Upper lobe of left lung (tissue), 6 donors: ENCODE data around the gene EFNA5. TPM values are rescaled to one million over a fixed set of nuclear protein-coding genes. Genes with fewer than 3 reads are reported as not detected.

Source experiments
- ATAC-seq, 2 donors: fragments of 200-7000 bp; cut with Tn5 transposase; one replicate each; pipeline ENCODE4 v1.9.1; 2022; ENCODE audit warnings: mild to moderate bottlenecking in 2 of 2, moderate library complexity in 2 of 2; ENCODE audit not compliant: low FRiP score in 2 of 2
- DNase-seq, 2 donors: peaks; one replicate each; pipeline ENCODE4 v3.0.0-alpha.2; 2019 to 2020
- H3K27ac ChIP-seq, 4 donors: fragments of 200-600 bp; sonication (generic); one replicate each; pipeline ENCODE4 v1.5.1; 2016 to 2019
- H3K27me3 ChIP-seq, 4 donors: fragments of 200-600 bp; sonication (generic); one replicate each; pipeline ENCODE4 v1.5.1; 2017 to 2019
- H3K36me3 ChIP-seq, 4 donors: fragments of 200-600 bp; sonication (generic); one replicate each; pipeline ENCODE4 v1.5.1; 2016 to 2019
- H3K4me1 ChIP-seq, 4 donors: fragments of 200-600 bp; sonication (generic); one replicate each; pipeline ENCODE4 v1.5.1; 2018 to 2019
- H3K4me3 ChIP-seq, 4 donors: fragments of 200-600 bp; sonication (generic); one replicate each; pipeline ENCODE4 v1.5.1; 2017 to 2019; ENCODE audit warnings: mild to moderate bottlenecking in 2 of 4, moderate library complexity in 1 of 4
- H3K9me3 ChIP-seq, 4 donors: fragments of 200-600 bp; sonication (generic); one replicate each; pipeline ENCODE4 v1.5.1; 2018 to 2019
- EP300 ChIP-seq, 4 donors: sonication (generic); formaldehyde crosslinking; IDR thresholded peaks; one replicate each; pipeline ENCODE4 v1.5.1; 2017; ENCODE audit warnings: antibody characterized with exemption in 4 of 4, control low read depth in 2 of 4
- POLR2A ChIP-seq, 4 donors: fragments of 450-650 bp; IDR thresholded peaks; one replicate each; pipeline ENCODE4 v1.5.1; 2016 to 2017; ENCODE audit warnings: antibody characterized with exemption in 4 of 4, mild to moderate bottlenecking in 2 of 4
- POLR2AphosphoS5 ChIP-seq, 2 donors: sonication (generic); formaldehyde crosslinking; IDR thresholded peaks; one replicate each; pipeline ENCODE4 v1.5.1; 2017; ENCODE audit warnings: antibody characterized with exemption in 2 of 2
- WGBS, 2 donors: methylation state at CpG; one replicate each; pipeline ENCODE4 v1.1.5; 2017 to 2018; 5-methylcytosine and 5-hydroxymethylcytosine counted together
- total RNA-seq, 6 donors: library from RNA; depleted of rRNA in 4 of 6; stranded (reverse); fragments of >200 nt in 4 of 6; gene quantifications; one replicate each; pipeline versions ENCODE4 v1.1.0 to v1.2.1, GENCODE V29; 2016 to 2021
- TF ChIP-seq, protein P1 (sequence below), 6 experiments: fragments of 450-650 bp in 4 of 6; fragments of 200-600 bp in 2 of 6; sonication (generic) in 2 of 6; IDR thresholded peaks; one replicate each; pipeline ENCODE4 v1.5.1; 2016 to 2019; ENCODE audit warnings: antibody characterized with exemption in 6 of 6
- donor health status: DM: no; HTN: no; CAD: no; lungs with moderate emphysema.
- donor health status: DM: no; HTN: yes; CAD: no; lungs with severe emphysema.

The EFNA5 gene
- total RNA-seq, 6 donors from 2014 or later, result 4.1 to 41.9 (median 7.3) TPM

DNA sequence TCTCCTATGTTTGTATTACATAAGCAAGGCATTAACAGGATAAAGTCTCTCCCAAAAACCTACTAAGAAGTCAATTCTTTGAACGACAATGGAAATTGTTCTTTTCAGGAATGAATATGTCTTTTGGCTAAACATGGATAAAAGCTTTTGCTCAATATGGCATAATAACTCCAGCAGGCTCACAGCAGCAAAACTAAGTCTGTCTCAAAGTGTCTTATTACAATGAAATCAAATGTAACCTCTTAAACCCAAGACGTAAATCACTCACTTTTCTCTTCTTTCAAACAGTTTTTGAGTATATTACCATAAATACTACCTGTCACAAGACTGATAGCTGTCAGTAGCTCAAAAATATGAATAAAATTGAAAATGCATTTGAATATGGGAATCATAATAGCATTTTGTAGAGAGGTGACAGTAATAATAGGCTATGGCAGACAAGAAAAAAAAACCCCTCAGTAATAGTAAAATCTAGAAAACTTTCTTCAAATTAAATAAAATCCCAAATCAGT lies 41.7 kb upstream of the EFNA5 start:
- Histone ChIP-seq H3K36me3 (no peaks in the 10 kb centered on the region), H3K4me1 (no peaks in the 10 kb centered on the region), H3K27me3 (no peaks in the 10 kb centered on the region), H3K9me3 (peaks cover 0 to 3% (median 0%) of the 10 kb centered on the region in 4 donors), H3K4me3 (no peak overlapping the region), H3K27ac (no peak overlapping the region)
- DNase-seq (no peak), ATAC-seq (no peak)
- WGBS, 2 donors, result 85 to 91% methylated on average over 2 of the region's 2 CpGs
- no peak for TF ChIP-seq POLR2AphosphoS5 (IDR thresholded peaks at IDR 0.05)
- TF ChIP-seq, protein P1, sequence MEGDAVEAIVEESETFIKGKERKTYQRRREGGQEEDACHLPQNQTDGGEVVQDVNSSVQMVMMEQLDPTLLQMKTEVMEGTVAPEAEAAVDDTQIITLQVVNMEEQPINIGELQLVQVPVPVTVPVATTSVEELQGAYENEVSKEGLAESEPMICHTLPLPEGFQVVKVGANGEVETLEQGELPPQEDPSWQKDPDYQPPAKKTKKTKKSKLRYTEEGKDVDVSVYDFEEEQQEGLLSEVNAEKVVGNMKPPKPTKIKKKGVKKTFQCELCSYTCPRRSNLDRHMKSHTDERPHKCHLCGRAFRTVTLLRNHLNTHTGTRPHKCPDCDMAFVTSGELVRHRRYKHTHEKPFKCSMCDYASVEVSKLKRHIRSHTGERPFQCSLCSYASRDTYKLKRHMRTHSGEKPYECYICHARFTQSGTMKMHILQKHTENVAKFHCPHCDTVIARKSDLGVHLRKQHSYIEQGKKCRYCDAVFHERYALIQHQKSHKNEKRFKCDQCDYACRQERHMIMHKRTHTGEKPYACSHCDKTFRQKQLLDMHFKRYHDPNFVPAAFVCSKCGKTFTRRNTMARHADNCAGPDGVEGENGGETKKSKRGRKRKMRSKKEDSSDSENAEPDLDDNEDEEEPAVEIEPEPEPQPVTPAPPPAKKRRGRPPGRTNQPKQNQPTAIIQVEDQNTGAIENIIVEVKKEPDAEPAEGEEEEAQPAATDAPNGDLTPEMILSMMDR (IDR thresholded peaks at IDR 0.05), result no peak
- TF ChIP-seq POLR2A (IDR thresholded peaks at IDR 0.05), result no peak
- no peak for TF ChIP-seq EP300 (IDR thresholded peaks at IDR 0.05)

DNA sequence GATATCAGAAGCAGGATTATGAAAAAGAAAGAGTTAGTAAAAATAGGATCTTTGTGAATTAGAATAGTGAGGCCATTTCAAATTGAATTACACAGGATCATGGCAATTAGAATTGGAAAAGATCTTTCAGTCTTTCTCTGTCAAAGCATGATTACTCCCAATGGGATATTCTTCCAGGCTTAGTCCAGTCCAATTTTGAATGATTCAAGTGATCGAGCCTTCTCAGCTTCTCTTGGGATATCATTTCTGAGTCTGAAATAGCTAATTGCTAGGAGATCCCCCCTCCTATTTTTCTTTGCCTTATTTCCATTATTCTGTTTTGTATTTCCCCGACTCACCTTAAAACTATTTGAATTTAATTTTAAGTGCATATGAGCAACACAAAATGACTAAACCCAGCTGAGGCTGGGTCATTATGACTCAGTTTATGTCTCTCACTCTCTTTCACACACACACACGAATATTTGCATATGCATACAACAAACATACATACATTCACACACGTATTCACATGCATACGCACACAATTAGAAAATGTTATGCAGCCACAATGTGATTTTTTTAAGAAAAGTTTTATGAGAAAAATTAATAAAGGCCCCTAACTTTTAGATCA lies 34.8 kb upstream of the EFNA5 start:
- DNase-seq (no peak), ATAC-seq (no peak)
- no peak overlapping the region for H3K27ac ChIP-seq
- H3K9me3 ChIP-seq, result peaks cover 0 to 3% (median 0%) of the 10 kb centered on the region in 4 donors
- 73 to 75% methylated on average over 5 of the region's 5 CpGs for WGBS, 2 donors
- H3K36me3 ChIP-seq, result no peaks in the 10 kb centered on the region
- no peaks in the 10 kb centered on the region for H3K27me3 ChIP-seq
- H3K4me3 ChIP-seq, result no peak overlapping the region
- TF ChIP-seq, protein P1 (IDR thresholded peaks at IDR 0.05), result no peak
- TF ChIP-seq POLR2A (IDR thresholded peaks at IDR 0.05), result no peak
- TF ChIP-seq EP300 (IDR thresholded peaks at IDR 0.05), result no peak
- no peak for TF ChIP-seq POLR2AphosphoS5 (IDR thresholded peaks at IDR 0.05)
- H3K4me1 ChIP-seq, result no peaks in the 10 kb centered on the region

DNA sequence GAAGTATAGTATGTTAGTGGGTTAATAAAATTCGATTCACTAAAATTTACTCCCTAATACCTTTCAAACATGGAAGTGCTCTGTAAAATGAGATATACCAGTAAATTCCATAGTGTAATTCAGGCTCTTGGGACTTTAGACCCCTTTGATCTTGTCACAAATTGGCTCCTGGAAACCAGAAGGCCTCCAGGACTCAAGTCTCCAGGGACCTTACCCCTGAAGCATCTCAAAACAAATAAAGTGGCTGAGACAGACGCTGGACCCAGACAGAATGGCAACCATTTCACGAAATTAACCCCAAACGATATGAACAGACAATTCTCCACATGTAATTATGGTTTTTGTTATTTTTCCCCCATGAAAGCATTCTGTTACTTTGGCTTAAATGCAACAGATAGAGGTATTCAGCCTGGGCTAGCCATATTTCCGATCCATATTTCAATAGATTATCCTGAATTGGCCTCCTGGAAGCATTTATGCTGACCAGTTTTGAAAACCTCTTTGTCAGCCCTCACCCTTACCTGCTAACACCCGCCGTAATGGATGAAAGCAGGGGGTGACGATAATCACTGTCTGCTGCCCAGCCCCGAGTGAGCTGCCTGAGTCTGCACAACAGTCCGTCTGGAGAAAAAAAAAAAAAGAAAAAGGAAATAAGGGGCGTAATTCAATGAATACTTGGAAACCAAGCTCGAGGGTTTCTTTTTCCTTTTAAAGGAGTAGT lies 34.1 kb upstream of the EFNA5 start:
- Histone ChIP-seq H3K27ac (no peak overlapping the region), H3K27me3 (no peaks in the 10 kb centered on the region), H3K36me3 (no peaks in the 10 kb centered on the region), H3K4me3 (no peak overlapping the region), H3K9me3 (peaks cover 0 to 3% (median 0%) of the 10 kb centered on the region in 4 donors), H3K4me1 (no peaks in the 10 kb centered on the region)
- DNase-seq (no peak), ATAC-seq (peak in 1 of 2 donors; percentile 50)
- 51 to 52% methylated on average over 12 of the region's 12 CpGs for WGBS, 2 donors
- TF ChIP-seq EP300 (IDR thresholded peaks at IDR 0.05) (no peak), POLR2AphosphoS5 (IDR thresholded peaks at IDR 0.05) (no peak), POLR2A (IDR thresholded peaks at IDR 0.05) (no peak)
- TF ChIP-seq, protein P1 (IDR thresholded peaks at IDR 0.05), result no peak

DNA sequence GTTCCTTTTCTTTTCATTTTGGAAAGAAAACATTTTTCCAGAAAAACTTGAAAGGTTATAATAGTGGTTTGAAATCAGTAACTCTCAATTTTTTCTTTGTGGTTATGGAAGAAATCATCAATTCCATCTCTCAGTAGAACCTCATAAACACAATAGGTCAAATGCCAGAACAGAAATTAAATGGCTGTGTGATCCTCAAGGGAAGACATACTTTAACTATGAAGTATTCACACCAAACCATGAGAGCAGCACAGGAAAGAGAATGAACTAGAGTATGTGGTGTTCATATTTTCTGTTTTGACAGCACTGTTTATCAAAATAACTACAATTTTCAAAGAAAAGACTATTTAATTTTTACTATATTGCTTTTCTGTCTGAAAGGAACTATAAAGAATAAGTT lies 29.7 kb upstream of the EFNA5 start:
- Histone ChIP-seq H3K27me3 (no peaks in the 10 kb centered on the region), H3K27ac (no peak overlapping the region), H3K9me3 (no peaks in the 10 kb centered on the region), H3K36me3 (no peaks in the 10 kb centered on the region), H3K4me3 (no peak overlapping the region), H3K4me1 (no peaks in the 10 kb centered on the region)
- peak in 1 of 2 donors; percentile 56 for ATAC-seq
- no peak for DNase-seq
- TF ChIP-seq EP300 (IDR thresholded peaks at IDR 0.05) (no peak), POLR2AphosphoS5 (IDR thresholded peaks at IDR 0.05) (no peak), POLR2A (IDR thresholded peaks at IDR 0.05) (no peak)
- TF ChIP-seq, protein P1 (IDR thresholded peaks at IDR 0.05), result no peak
